Measurements from ENCODE around the gene PAPPA. TPM values are rescaled to one million over a fixed set of nuclear protein-coding genes. Genes with fewer than 3 reads are reported as not detected.

PAPPA gene
- total and polyA plus RNA-seq, 7 experiments from 2014 or later, result 0.07 to 0.64 (median 0.48) TPM; not detected in 4

- Mint-ChIP-seq H3K36me3 (no peaks in the 10 kb centered on the region), H3K4me1 (no peaks in the 10 kb centered on the region), H3K9me3 (peaks cover 0 to 10% (median 0%) of the 10 kb centered on the region in 11 donors), H3K4me3 (no peak overlapping the region), H3K27ac (no peak overlapping the region), H3K27me3 (peaks cover 0 to 5% (median 4%) of the 10 kb centered on the region in 5 donors)
- H3K9me3 ChIP-seq (ENCODE audit: control insufficient read depth in 2 of 3, low read length in 3 of 3), result no peaks in the 10 kb centered on the region
- intact Hi-C loops (cut with micrococcal nuclease), result no loop called here
- no peaks in the 10 kb centered on the region for H3K27me3 ChIP-seq (ENCODE audit: control insufficient read depth in 2 of 2, insufficient read depth in 2 of 2, low read length in 2 of 2)
- POLR2A ChIA-PET, result no interaction called here
- DNase-seq (no peak), ATAC-seq (no peak)
- CTCF ChIA-PET, result no interaction called here
- H3K4me3 ChIP-seq (ENCODE audit: low read length), result no peak overlapping the region
- no peaks in the 10 kb centered on the region for H3K4me1 ChIP-seq (ENCODE audit: control insufficient read depth in 2 of 2, insufficient read depth in 2 of 2, low read length in 2 of 2)
- no peaks in the 10 kb centered on the region for H3K36me3 ChIP-seq (ENCODE audit: control insufficient read depth in 2 of 3, insufficient read depth in 3 of 3, low read length in 3 of 3)
- H3K27ac ChIP-seq (ENCODE audit: low read depth, low read length), result no peak overlapping the region
These were observed 84.6 kb downstream of the PAPPA start for GRCh38 chr9:116238225-116238624.

- no peaks in the 10 kb centered on the region for H3K27me3 ChIP-seq (ENCODE audit: control insufficient read depth in 2 of 2, insufficient read depth in 2 of 2, low read length in 2 of 2)
- H3K4me3 ChIP-seq (ENCODE audit: low read length), result no peak overlapping the region
- no peaks in the 10 kb centered on the region for H3K4me1 ChIP-seq (ENCODE audit: control insufficient read depth in 2 of 2, insufficient read depth in 2 of 2, low read length in 2 of 2)
- no peaks in the 10 kb centered on the region for H3K36me3 ChIP-seq (ENCODE audit: control insufficient read depth in 2 of 3, insufficient read depth in 3 of 3, low read length in 3 of 3)
- Mint-ChIP-seq H3K9me3 (peaks cover 0 to 10% (median 0%) of the 10 kb centered on the region in 11 donors), H3K36me3 (no peaks in the 10 kb centered on the region), H3K4me3 (no peak overlapping the region), H3K27me3 (peaks cover 0 to 5% (median 5%) of the 10 kb centered on the region in 5 donors), H3K4me1 (no peaks in the 10 kb centered on the region), H3K27ac (no peak overlapping the region)
- no peak for ATAC-seq
- H3K9me3 ChIP-seq (ENCODE audit: control insufficient read depth in 2 of 3, low read length in 3 of 3), result no peaks in the 10 kb centered on the region
- CTCF ChIA-PET, result no interaction called here
- H3K27ac ChIP-seq (ENCODE audit: low read depth, low read length), result no peak overlapping the region
- intact Hi-C loops (cut with micrococcal nuclease), result no loop called here
- POLR2A ChIA-PET, result no interaction called here
- DNase-seq, result no peak
These were observed 85.3 kb downstream of the PAPPA start for GRCh38 chr9:116238776-116239340.

- no peak overlapping the region for H3K4me3 ChIP-seq (ENCODE audit: low read length)
- no peak for DNase-seq
- intact Hi-C loops (cut with micrococcal nuclease), result no loop called here
- H3K27ac ChIP-seq (ENCODE audit: low read depth, low read length), result no peak overlapping the region
- Mint-ChIP-seq H3K27me3 (peaks cover 0 to 17% (median 1%) of the 10 kb centered on the region in 5 donors), H3K4me3 (no peak overlapping the region), H3K36me3 (no peaks in the 10 kb centered on the region), H3K27ac (no peak overlapping the region), H3K4me1 (no peaks in the 10 kb centered on the region), H3K9me3 (peaks cover 0 to 7% (median 0%) of the 10 kb centered on the region in 11 donors)
- ChIA-PET POLR2A (no interaction called here), CTCF (no interaction called here)
- no peaks in the 10 kb centered on the region for H3K9me3 ChIP-seq (ENCODE audit: control insufficient read depth in 2 of 3, low read length in 3 of 3)
- H3K27me3 ChIP-seq (ENCODE audit: control insufficient read depth in 2 of 2, insufficient read depth in 2 of 2, low read length in 2 of 2), result no peaks in the 10 kb centered on the region
- H3K4me1 ChIP-seq (ENCODE audit: control insufficient read depth in 2 of 2, insufficient read depth in 2 of 2, low read length in 2 of 2), result no peaks in the 10 kb centered on the region
- ATAC-seq, result no peak
- H3K36me3 ChIP-seq (ENCODE audit: control insufficient read depth in 2 of 3, insufficient read depth in 3 of 3, low read length in 3 of 3), result no peaks in the 10 kb centered on the region
These were observed 90.1 kb downstream of the PAPPA start for GRCh38 chr9:116243708-116244107.

GRCh38 chr9:116247284-116247683, 93.7 kb downstream of the PAPPA start:
- Histone ChIP-seq H3K9me3 (ENCODE audit: control insufficient read depth in 2 of 3, low read length in 3 of 3) (no peaks in the 10 kb centered on the region), H3K36me3 (ENCODE audit: control insufficient read depth in 2 of 3, insufficient read depth in 3 of 3, low read length in 3 of 3) (no peaks in the 10 kb centered on the region), H3K4me1 (ENCODE audit: control insufficient read depth in 2 of 2, insufficient read depth in 2 of 2, low read length in 2 of 2) (no peaks in the 10 kb centered on the region), H3K27me3 (ENCODE audit: control insufficient read depth in 2 of 2, insufficient read depth in 2 of 2, low read length in 2 of 2) (no peaks in the 10 kb centered on the region), H3K27ac (ENCODE audit: low read depth, low read length) (no peak overlapping the region), H3K4me3 (ENCODE audit: low read length) (no peak overlapping the region)
- H3K4me1 Mint-ChIP-seq, result no peaks in the 10 kb centered on the region
- intact Hi-C loops (cut with micrococcal nuclease), result no loop called here
- DNase-seq (no peak), ATAC-seq (no peak)
- peaks cover 0 to 8% (median 0%) of the 10 kb centered on the region in 11 donors for H3K9me3 Mint-ChIP-seq
- CTCF ChIA-PET, result no interaction called here
- no peak overlapping the region for H3K4me3 Mint-ChIP-seq
- POLR2A ChIA-PET, result no interaction called here
- H3K36me3 Mint-ChIP-seq, result no peaks in the 10 kb centered on the region
- H3K27ac Mint-ChIP-seq, result no peak overlapping the region
- peaks cover 0 to 22% (median 0%) of the 10 kb centered on the region in 5 donors for H3K27me3 Mint-ChIP-seq

- Histone ChIP-seq H3K27ac (ENCODE audit: low read depth, low read length) (no peak overlapping the region), H3K4me3 (ENCODE audit: low read length) (no peak overlapping the region), H3K4me1 (ENCODE audit: control insufficient read depth in 2 of 2, insufficient read depth in 2 of 2, low read length in 2 of 2) (no peaks in the 10 kb centered on the region), H3K36me3 (ENCODE audit: control insufficient read depth in 2 of 3, insufficient read depth in 3 of 3, low read length in 3 of 3) (no peaks in the 10 kb centered on the region), H3K27me3 (ENCODE audit: control insufficient read depth in 2 of 2, insufficient read depth in 2 of 2, low read length in 2 of 2) (no peaks in the 10 kb centered on the region), H3K9me3 (ENCODE audit: control insufficient read depth in 2 of 3, low read length in 3 of 3) (no peaks in the 10 kb centered on the region)
- ChIA-PET POLR2A (no interaction called here), CTCF (no interaction called here)
- H3K9me3 Mint-ChIP-seq, result peaks cover 0 to 8% (median 2%) of the 10 kb centered on the region in 11 donors
- DNase-seq (no peak), ATAC-seq (no peak)
- intact Hi-C loops (cut with micrococcal nuclease), result no loop called here
- H3K4me1 Mint-ChIP-seq, result no peaks in the 10 kb centered on the region
- no peak overlapping the region for H3K4me3 Mint-ChIP-seq
- H3K36me3 Mint-ChIP-seq, result no peaks in the 10 kb centered on the region
- H3K27me3 Mint-ChIP-seq, result peaks cover 0 to 22% (median 0%) of the 10 kb centered on the region in 5 donors
- H3K27ac Mint-ChIP-seq, result no peak overlapping the region
These were observed 94.3 kb downstream of the PAPPA start for GRCh38 chr9:116247791-116248374.

GRCh38 chr9:116250891-116251290, 97.3 kb downstream of the PAPPA start:
- Mint-ChIP-seq H3K4me3 (no peak overlapping the region), H3K4me1 (no peaks in the 10 kb centered on the region), H3K27me3 (peaks cover 0 to 12% (median under 1%) of the 10 kb centered on the region in 5 donors), H3K36me3 (no peaks in the 10 kb centered on the region), H3K27ac (no peak overlapping the region), H3K9me3 (peaks cover 0 to 12% (median 2%) of the 10 kb centered on the region in 11 donors)
- DNase-seq (no peak), ATAC-seq (no peak)
- ChIA-PET POLR2A (no interaction called here), CTCF (no interaction called here)
- intact Hi-C loops (cut with micrococcal nuclease), result no loop called here
- Histone ChIP-seq H3K4me3 (ENCODE audit: low read length) (no peak overlapping the region), H3K27ac (ENCODE audit: low read depth, low read length) (no peak overlapping the region), H3K4me1 (ENCODE audit: control insufficient read depth in 2 of 2, insufficient read depth in 2 of 2, low read length in 2 of 2) (no peaks in the 10 kb centered on the region), H3K36me3 (ENCODE audit: control insufficient read depth in 2 of 3, insufficient read depth in 3 of 3, low read length in 3 of 3) (no peaks in the 10 kb centered on the region), H3K9me3 (ENCODE audit: control insufficient read depth in 2 of 3, low read length in 3 of 3) (no peaks in the 10 kb centered on the region), H3K27me3 (ENCODE audit: control insufficient read depth in 2 of 2, insufficient read depth in 2 of 2, low read length in 2 of 2) (no peaks in the 10 kb centered on the region)

- no peak for ATAC-seq
These were observed 97.8 kb downstream of the PAPPA start for GRCh38 chr9:116251366-116251765.

More at GRCh38 chr9:116251366-116251765, 97.8 kb downstream of the PAPPA start:
- Mint-ChIP-seq H3K27me3 (peaks cover 0 to 12% (median 5%) of the 10 kb centered on the region in 5 donors), H3K4me3 (no peak overlapping the region), H3K9me3 (peaks cover 0 to 12% (median 2%) of the 10 kb centered on the region in 11 donors), H3K27ac (no peak overlapping the region), H3K4me1 (no peaks in the 10 kb centered on the region), H3K36me3 (no peaks in the 10 kb centered on the region)
- Histone ChIP-seq H3K9me3 (ENCODE audit: control insufficient read depth in 2 of 3, low read length in 3 of 3) (no peaks in the 10 kb centered on the region), H3K36me3 (ENCODE audit: control insufficient read depth in 2 of 3, insufficient read depth in 3 of 3, low read length in 3 of 3) (no peaks in the 10 kb centered on the region), H3K4me3 (ENCODE audit: low read length) (no peak overlapping the region), H3K27ac (ENCODE audit: low read depth, low read length) (no peak overlapping the region), H3K4me1 (ENCODE audit: control insufficient read depth in 2 of 2, insufficient read depth in 2 of 2, low read length in 2 of 2) (no peaks in the 10 kb centered on the region), H3K27me3 (ENCODE audit: control insufficient read depth in 2 of 2, insufficient read depth in 2 of 2, low read length in 2 of 2) (no peaks in the 10 kb centered on the region)
- CTCF ChIA-PET, result no interaction called here
- POLR2A ChIA-PET, result no interaction called here
- intact Hi-C loops (cut with micrococcal nuclease), result no loop called here
- no peak for DNase-seq
